Endothelial cell of umbilical vein (primary cell): ENCODE measurements around the gene NR3C2. TPM values are rescaled to one million over a fixed set of nuclear protein-coding genes. Genes with fewer than 3 reads are reported as not detected.

ENCODE experiments used
- BruUV-seq: library from RNA; stranded (reverse); fragments of 400-500 nt; replicated peaks from 2 replicates; lab custom pipeline; 2021; lab: Mats Ljungman, UMichigan
- CTCF ChIA-PET: fragments of 300-600, 350-600 bp; sonication (Branson Sonifier 250); formaldehyde crosslinking; loops from one replicate; lab custom pipeline; 2021; ENCODE audit warnings: antibody characterized with exemption, inconsistent platforms; lab: Charles Lee
- POLR2A ChIA-PET: fragments of 300-600, 350-600 bp; sonication (Branson Sonifier 250); formaldehyde crosslinking; loops from one replicate; lab custom pipeline; 2021; ENCODE audit warnings: antibody characterized with exemption, inconsistent platforms; lab: Charles Lee
- DNase-seq: peaks from one replicate; pipeline ENCODE4 v3.0.0-alpha.2; 2011; ENCODE audit warnings: low read depth, low spot score
- FAIRE-seq: peaks from 2 replicates; lab custom pipeline; 2011; peaks lifted over from hg19 to GRCh38; lab: Jason Lieb, UNC
- H2AFZ ChIP-seq: 2 replicates; pipeline ENCODE4 v1.6.0; 2012; ENCODE audit warnings: low read depth, low read length, control low read depth, inconsistent platforms
- H3K27ac ChIP-seq: 2 replicates; pipeline ENCODE4 v1.5.1; 2011; ENCODE audit warnings: low read depth, mild to moderate bottlenecking, control low read depth, low read length, moderate library complexity; ENCODE audit not compliant: insufficient read depth
- H3K27me3 ChIP-seq, 2 experiments: 2 replicates each; pipeline versions ENCODE4 v1.6.0 to v1.6.1; 2011; ENCODE audit warnings: low read length in 2 of 2, mixed read lengths in 1 of 2; ENCODE audit not compliant: control insufficient read depth in 2 of 2, insufficient read depth in 2 of 2
- H3K36me3 ChIP-seq, 2 experiments: 2 replicates in 1 of 2; 3 replicates in 1 of 2; pipeline ENCODE4 v1.5.1; 2011; ENCODE audit warnings: low read length in 2 of 2, mild to moderate bottlenecking in 1 of 2, moderate library complexity in 1 of 2; ENCODE audit not compliant: control insufficient read depth in 2 of 2, insufficient read depth in 2 of 2; ENCODE audit errors: extremely low read depth in 1 of 2
- H3K4me1 ChIP-seq: 3 replicates; pipeline ENCODE4 v1.5.1; 2011; ENCODE audit warnings: mild to moderate bottlenecking, low read length; ENCODE audit not compliant: control insufficient read depth, insufficient read depth; ENCODE audit errors: extremely low read depth
- H3K4me2 ChIP-seq: 2 replicates; pipeline ENCODE4 v1.6.1; 2011; ENCODE audit warnings: low read length, control low read depth, mixed read lengths; ENCODE audit not compliant: insufficient read depth
- H3K4me3 ChIP-seq, 3 experiments: fragments of 200-600 bp in 1 of 3; sonication (generic), shearing (Covaris generic) in 1 of 3; replicated peaks in 1 of 3; 2 replicates each; pipeline ENCODE4 v1.5.1; 2011 to 2016; ENCODE audit warnings: control low read depth in 3 of 3, low read length in 3 of 3, mild to moderate bottlenecking in 2 of 3, inconsistent platforms in 1 of 3, low read depth in 1 of 3, moderate library complexity in 1 of 3; ENCODE audit not compliant: insufficient read depth in 1 of 3
- H3K79me2 ChIP-seq: 2 replicates; pipeline ENCODE4 v1.6.0; 2012; ENCODE audit warnings: low read length, inconsistent platforms; ENCODE audit not compliant: control insufficient read depth, insufficient read depth
- H3K9ac ChIP-seq: replicated peaks from 2 replicates; pipeline ENCODE3; 2011; ENCODE audit warnings: low read length, control low read depth; ENCODE audit not compliant: insufficient read depth; ENCODE audit errors: extremely low read depth
- H3K9me1 ChIP-seq: replicated peaks from 3 replicates; pipeline ENCODE4 v1.6.0; 2011; ENCODE audit warnings: mild to moderate bottlenecking, low read length; ENCODE audit not compliant: control insufficient read depth, insufficient read depth; ENCODE audit errors: extremely low read depth
- H3K9me3 ChIP-seq: replicated peaks from 2 replicates; pipeline ENCODE4 v1.5.1; 2012; ENCODE audit warnings: low read length, inconsistent platforms; ENCODE audit not compliant: control insufficient read depth, insufficient read depth
- H4K20me1 ChIP-seq: replicated peaks from 2 replicates; pipeline ENCODE3; 2011; ENCODE audit warnings: mild to moderate bottlenecking, low read length; ENCODE audit not compliant: control insufficient read depth, insufficient read depth; ENCODE audit errors: extremely low read depth
- FOS ChIP-seq: IDR thresholded peaks from 2 replicates; pipeline ENCODE4 v1.6.1; 2011; ENCODE audit warnings: mild to moderate bottlenecking, low read length, moderate library complexity, borderline replicate concordance; ENCODE audit not compliant: insufficient read depth
- JUN ChIP-seq: IDR thresholded peaks from 2 replicates; pipeline ENCODE4 v1.6.1; 2011; ENCODE audit warnings: borderline replicate concordance, low read depth; ENCODE audit not compliant: insufficient read length, insufficient read depth
- MAX ChIP-seq: IDR thresholded peaks from 2 replicates; pipeline ENCODE4 v1.6.1; 2011; ENCODE audit not compliant: insufficient read depth, insufficient read length
- POLR2A ChIP-seq: IDR thresholded peaks from 2 replicates; pipeline ENCODE4 v1.6.1; 2012; ENCODE audit warnings: low read depth, mild to moderate bottlenecking, control low read depth, low read length
- POLR2AphosphoS5 ChIP-seq: IDR thresholded peaks from 2 replicates; pipeline ENCODE4 v1.6.1; 2012; ENCODE audit warnings: low read depth, mild to moderate bottlenecking, control low read depth, low read length, moderate library complexity; ENCODE audit not compliant: insufficient read depth
- dilution Hi-C: fragments of 300-500 bp; cut with MboI; formaldehyde crosslinking; loops from one replicate; pipeline ENCODE4 v1.15.0; 2019; ENCODE audit warnings: low sequenced_read_pairs; ENCODE audit not compliant: extremely low pct_ligation_motif_present
- intact Hi-C: fragments of 100-400 bp; cut with micrococcal nuclease; formaldehyde crosslinking; loops from one replicate; pipeline ENCODE4 v1.10.0; 2022
- polyA plus RNA-seq, 4 experiments: library from polyadenylated mRNA; depleted of rRNA in 3 of 4; stranded (reverse) in 3 of 4; unstranded in 1 of 4; fragments of >200 nt; gene quantifications; 2 replicates each; pipeline versions ENCODE4 v1.2.1 to v1.2.3, GENCODE V29; 2011 to 2012; ENCODE audit warnings: missing spikeins in 1 of 4
- total RNA-seq: library from RNA; stranded (reverse); gene quantifications from 2 replicates; pipeline ENCODE4 v1.2.3, GENCODE V29; 2021

Gene NR3C2
- total and polyA plus RNA-seq, 2 donors (not counting 3 experiments of a cell fraction or from before 2014, with no cell fraction given): 4.8 to 16.4 TPM

DNA sequence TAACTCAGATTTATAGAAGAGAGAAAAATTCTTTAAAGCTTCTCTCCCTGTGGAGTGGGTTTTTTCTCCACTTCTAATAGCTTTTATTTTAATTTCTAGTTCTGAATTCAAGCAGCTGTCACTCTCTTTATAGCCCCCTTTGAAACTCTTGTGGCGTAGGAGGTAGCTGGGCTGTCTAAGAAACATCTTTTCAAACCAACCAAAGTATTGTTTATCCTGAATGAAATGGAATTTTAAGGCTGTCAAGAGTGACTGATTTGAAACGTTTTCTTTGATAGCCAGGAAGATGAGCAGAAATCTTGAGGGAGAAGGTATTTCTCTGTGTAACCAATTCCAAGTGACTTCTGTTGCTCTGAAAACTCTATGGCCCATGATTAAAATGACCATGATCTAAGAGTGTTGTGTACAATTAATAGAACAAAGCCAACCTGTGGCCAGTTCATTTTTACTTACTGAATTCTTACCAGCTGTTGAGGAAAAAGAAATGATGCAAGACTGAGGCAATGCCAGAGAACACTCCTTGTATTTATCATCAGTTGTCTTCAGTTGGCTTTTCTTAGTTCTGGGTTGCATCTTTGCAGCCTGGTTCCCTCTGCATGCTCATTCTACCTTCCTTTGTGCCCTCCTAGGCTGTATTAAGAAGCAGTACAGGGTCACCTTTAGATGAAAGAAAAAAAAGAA lies 411.9 kb downstream of the NR3C2 start:
- TF ChIP-seq FOS (no peak), MAX (no peak), JUN (no peak), POLR2AphosphoS5 (no peak)
- POLR2A ChIA-PET: interaction anchor here (0.6 kb wide), 1 partner anchor 1658 kb away, joined by 4 read pairs; no protein-coding TSS in a partner anchor
- dilution Hi-C loops: no loop called here
- Histone ChIP-seq H3K4me3 (no peak overlapping the region), H3K36me3 (no peaks in the 10 kb centered on the region), H3K27me3 (no peaks in the 10 kb centered on the region), H3K27ac (no peak overlapping the region), H3K4me1 (no peaks in the 10 kb centered on the region), H3K9ac (no peak overlapping the region), H3K9me3 (no peaks in the 10 kb centered on the region), H3K4me2 (no peak overlapping the region), H3K79me2 (no peaks in the 10 kb centered on the region), H4K20me1 (no peaks in the 10 kb centered on the region), H2AFZ (no peak overlapping the region), H3K9me1 (no peaks in the 10 kb centered on the region)
- no TSS peak for BruUV-seq
- intact Hi-C loops: no loop called here
- CTCF ChIA-PET: interaction anchor here (0.6 to 2.6 kb wide), 4 partner anchors 11 to 973 kb away, joined by 3 to 8 read pairs (median 4); no protein-coding TSS in a partner anchor
- FAIRE-seq (no peak), DNase-seq (no peak)

DNA sequence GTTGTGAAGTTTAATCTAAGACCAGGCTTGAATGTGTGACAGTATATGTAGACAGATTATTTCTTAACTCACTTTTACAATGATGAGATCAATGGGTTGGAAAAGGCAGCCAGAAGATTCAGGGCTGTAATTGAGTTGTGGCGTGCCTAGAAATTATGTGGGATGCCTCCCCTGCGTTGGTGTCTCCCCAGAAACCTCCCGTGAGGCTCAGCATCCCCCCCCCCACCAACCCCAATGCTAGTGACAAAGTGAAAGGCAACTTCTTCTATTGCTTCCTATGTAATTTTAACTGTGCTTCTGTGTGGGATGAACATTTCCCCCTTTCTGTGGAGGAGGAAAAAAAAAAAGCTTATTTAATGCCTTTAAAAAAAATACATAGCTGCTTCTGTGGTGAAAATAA lies 412.4 kb downstream of the NR3C2 start:
- no peak for DNase-seq
- FAIRE-seq: no peak
- no peak overlapping the region for H3K9ac ChIP-seq
- dilution Hi-C loops: no loop called here
- H3K9me3 ChIP-seq: no peaks in the 10 kb centered on the region
- no peaks in the 10 kb centered on the region for H3K36me3 ChIP-seq
- intact Hi-C loops: no loop called here
- POLR2A ChIA-PET: interaction anchor here (0.6 kb wide), 2 partner anchors 27 to 1657 kb away, joined by 3 to 4 read pairs; no protein-coding TSS in a partner anchor
- no peaks in the 10 kb centered on the region for H3K9me1 ChIP-seq
- no peak overlapping the region for H2AFZ ChIP-seq
- CTCF ChIA-PET: interaction anchor here (0.6 to 2.6 kb wide), 4 partner anchors 11 to 974 kb away, joined by 3 to 8 read pairs (median 4); no protein-coding TSS in a partner anchor
- BruUV-seq: no TSS peak
- H3K4me2 ChIP-seq: no peak overlapping the region
- H4K20me1 ChIP-seq: no peaks in the 10 kb centered on the region
- H3K4me3 ChIP-seq: no peak overlapping the region
- no peaks in the 10 kb centered on the region for H3K27me3 ChIP-seq
- H3K79me2 ChIP-seq: no peaks in the 10 kb centered on the region
- H3K4me1 ChIP-seq: no peaks in the 10 kb centered on the region
- no peak for TF ChIP-seq POLR2A
- no peak for TF ChIP-seq MAX
- no peak overlapping the region for H3K27ac ChIP-seq
